ENCODE results near the gene TMED1.

DNA sequence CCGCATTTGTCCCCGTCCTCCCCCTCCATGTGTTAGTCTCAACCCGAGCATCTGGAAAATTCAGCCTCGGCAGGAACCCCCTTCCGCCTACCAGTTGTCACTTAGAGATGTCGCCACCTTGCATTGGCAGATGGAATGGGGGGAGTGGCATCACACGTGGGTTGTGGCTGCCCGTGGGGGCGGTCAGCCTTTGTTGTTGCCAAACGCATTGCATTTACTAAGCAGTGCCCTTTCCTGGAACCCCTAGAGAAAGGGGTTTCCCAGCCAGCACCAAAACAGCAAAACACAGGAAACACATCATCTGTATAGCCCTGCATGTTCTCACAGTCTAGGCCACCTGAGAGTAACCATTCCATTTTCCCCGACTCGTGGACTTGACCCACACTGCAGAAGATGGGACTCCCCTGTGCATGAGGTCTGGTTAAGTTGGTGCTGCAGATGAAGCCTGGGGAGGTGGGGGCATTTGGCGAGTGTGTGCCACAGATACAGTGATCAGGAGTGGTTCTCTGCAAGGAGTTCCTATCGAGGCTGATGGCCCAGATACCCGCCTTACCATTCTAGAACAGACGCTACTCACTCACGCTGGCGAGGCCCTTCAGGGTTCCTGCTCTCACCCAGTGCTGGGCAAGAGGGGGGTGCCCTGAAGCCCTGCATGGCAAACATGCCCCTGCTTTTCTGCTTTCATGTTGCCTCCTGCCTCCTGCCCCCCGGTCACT is 38.3 kb downstream of the TMED1 start:
- TF ChIP-seq, protein P1, sequence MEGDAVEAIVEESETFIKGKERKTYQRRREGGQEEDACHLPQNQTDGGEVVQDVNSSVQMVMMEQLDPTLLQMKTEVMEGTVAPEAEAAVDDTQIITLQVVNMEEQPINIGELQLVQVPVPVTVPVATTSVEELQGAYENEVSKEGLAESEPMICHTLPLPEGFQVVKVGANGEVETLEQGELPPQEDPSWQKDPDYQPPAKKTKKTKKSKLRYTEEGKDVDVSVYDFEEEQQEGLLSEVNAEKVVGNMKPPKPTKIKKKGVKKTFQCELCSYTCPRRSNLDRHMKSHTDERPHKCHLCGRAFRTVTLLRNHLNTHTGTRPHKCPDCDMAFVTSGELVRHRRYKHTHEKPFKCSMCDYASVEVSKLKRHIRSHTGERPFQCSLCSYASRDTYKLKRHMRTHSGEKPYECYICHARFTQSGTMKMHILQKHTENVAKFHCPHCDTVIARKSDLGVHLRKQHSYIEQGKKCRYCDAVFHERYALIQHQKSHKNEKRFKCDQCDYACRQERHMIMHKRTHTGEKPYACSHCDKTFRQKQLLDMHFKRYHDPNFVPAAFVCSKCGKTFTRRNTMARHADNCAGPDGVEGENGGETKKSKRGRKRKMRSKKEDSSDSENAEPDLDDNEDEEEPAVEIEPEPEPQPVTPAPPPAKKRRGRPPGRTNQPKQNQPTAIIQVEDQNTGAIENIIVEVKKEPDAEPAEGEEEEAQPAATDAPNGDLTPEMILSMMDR (IDR thresholded peaks at IDR 0.05): no peak
- TF ChIP-seq POLR2A (IDR thresholded peaks at IDR 0.05): no peak

Measured in vagina (tissue), 2 donors.